GM19351 (cell line): ENCODE data around the gene MAP3K21.

ENCODE experiments used
- ATAC-seq: cut with Tn5 transposase; IDR thresholded peaks from one replicate; pipeline ENCODE4 v1.9.1; 2021; ENCODE audit warnings: mild to moderate bottlenecking, moderate library complexity; ENCODE audit not compliant: unreplicated experiment

MAP3K21 gene

DNA sequence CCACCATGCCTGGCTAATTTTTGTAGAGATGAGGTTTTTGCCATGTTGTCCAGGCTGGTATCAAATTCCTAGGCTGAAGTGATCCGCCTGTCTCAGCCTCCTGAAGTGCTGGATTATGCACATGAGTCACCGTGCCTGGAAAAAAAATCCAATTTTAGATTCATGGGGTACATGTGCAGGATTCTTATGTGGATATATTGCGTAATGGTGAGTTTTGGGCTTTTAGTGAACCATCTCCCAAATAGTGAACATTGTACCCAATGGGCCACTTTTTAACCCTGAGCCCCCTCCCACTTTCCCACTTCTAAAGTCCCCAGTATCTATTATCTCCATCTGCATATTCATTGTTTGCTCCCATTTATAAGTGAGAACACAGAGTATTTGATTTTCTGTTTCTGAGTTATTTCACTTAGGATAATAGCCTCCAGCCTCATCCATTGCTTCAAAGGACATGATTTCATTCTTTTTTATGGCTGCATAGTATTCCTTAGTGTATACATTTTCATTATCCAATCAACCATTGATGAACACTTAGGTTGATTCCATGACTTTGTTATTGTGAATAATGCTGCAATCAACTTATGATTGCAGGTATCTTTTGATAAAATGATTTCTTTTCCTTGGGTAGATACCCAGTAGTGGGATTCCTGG, 104.4 kb downstream of the MAP3K21 start:
- no peak for ATAC-seq

DNA sequence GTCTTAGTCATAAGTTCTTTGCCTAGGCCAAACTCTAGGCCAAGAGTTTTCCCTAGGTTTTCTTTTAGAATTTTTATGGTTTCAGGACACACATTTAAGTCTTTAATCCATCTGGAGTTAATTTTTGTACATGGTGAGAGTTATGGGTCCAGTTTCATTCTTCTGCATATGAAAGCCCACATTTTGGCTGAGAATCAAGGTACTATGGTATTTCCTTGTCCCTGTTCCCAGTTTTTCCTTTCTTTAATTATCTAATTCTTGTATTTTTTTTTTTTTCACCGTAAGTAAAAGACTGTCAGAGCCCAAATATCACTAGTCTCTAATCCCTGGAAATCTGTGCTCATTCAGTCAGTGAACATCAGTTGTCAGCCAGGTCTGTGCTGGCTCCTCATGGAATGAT, 105.4 kb downstream of the MAP3K21 start:
- ATAC-seq = no peak

DNA sequence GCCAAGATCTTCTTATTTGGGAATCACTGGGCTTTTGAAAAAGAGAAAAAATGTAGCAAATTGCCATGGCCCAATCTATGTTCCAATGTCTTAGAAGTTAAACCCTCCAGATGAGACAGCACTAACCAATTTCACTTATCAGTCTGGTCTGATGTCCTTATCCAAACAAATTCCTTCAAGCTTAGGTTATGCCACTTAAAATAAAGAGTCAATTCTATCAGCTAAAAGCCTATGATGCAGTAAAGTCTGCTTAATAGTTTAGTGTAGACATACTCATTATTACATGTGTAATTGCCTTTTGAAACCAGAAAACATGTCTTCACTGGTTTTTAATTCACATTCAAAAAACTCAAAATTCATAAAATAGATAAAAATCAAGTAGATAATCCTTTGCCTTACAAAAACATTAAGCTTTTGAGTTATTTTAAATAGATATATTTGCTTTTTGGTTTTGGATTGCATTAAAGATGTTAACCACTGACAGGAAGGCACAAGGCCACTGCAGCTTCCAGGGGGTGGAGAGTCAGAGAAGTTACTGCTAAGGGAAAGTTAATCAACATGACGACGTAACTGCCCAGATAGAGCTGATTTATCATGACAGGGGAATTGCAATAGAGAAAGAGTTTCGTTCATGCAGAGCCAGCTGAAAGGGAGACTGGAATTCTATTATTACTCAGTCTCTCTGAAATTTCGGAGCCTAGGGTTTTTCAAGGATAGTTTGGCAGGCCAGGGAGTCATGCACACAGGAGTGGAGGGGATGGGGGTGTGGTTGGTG, 106.1 kb downstream of the MAP3K21 start:
- ATAC-seq = no peak
